Gastroesophageal sphincter (tissue), 4 donors: ENCODE results near the gene SEMA4D. TPM values are rescaled to one million over a fixed set of nuclear protein-coding genes. Genes with fewer than 3 reads are reported as not detected.

Source experiments
- ATAC-seq: fragments of 150-250 bp; one replicate; pipeline ENCODE4 v1.9.1; 2016; ENCODE audit warnings: mild to moderate bottlenecking, moderate library complexity
- H3K27ac ChIP-seq, 4 donors: fragments of 200-600 bp; sonication (generic) in 3 of 4; 1 replicate in 3 of 4; 2 replicates in 1 of 4; pipeline ENCODE4 v1.5.1; 2016 to 2019
- H3K27me3 ChIP-seq: fragments of 200-600 bp; sonication (generic); one replicate; pipeline ENCODE4 v1.5.1; 2019
- H3K36me3 ChIP-seq, 2 donors: fragments of 200-600 bp; sonication (generic); one replicate each; pipeline ENCODE4 v1.5.1; 2019; ENCODE audit warnings: control low read depth in 1 of 2
- H3K4me1 ChIP-seq, 3 donors: fragments of 200-600 bp; sonication (generic); 1 replicate in 2 of 3; 2 replicates in 1 of 3; pipeline ENCODE4 v1.5.1; 2016 to 2019; ENCODE audit warnings: control low read depth in 2 of 3
- H3K4me3 ChIP-seq, 2 donors: fragments of 200-600 bp; sonication (generic); one replicate each; pipeline ENCODE4 v1.5.1; 2019; ENCODE audit warnings: mild to moderate bottlenecking in 1 of 2, moderate library complexity in 1 of 2
- H3K9me3 ChIP-seq, 3 donors: fragments of 200-600 bp; sonication (generic); one replicate each; pipeline ENCODE4 v1.5.1; 2017 to 2019; ENCODE audit warnings: control low read depth in 2 of 3
- CTCF ChIP-seq, 4 experiments: fragments of 200-600 bp in 2 of 4; fragments of 450-650 bp in 2 of 4; sonication (generic) in 1 of 4; IDR thresholded peaks; one replicate each; pipeline ENCODE4 v1.5.1; 2017 to 2019; ENCODE audit warnings: antibody characterized with exemption in 4 of 4, mild to moderate bottlenecking in 2 of 4, moderate library complexity in 2 of 4
- EP300 ChIP-seq: sonication (generic); formaldehyde crosslinking; IDR thresholded peaks from one replicate; pipeline ENCODE4 v1.6.1; 2017; ENCODE audit warnings: antibody characterized with exemption, mild to moderate bottlenecking
- POLR2A ChIP-seq, 2 donors: fragments of 450-650 bp; IDR thresholded peaks; one replicate each; pipeline ENCODE4 v1.6.1; 2017; ENCODE audit warnings: antibody characterized with exemption in 2 of 2, mild to moderate bottlenecking in 2 of 2, moderate library complexity in 1 of 2
- POLR2AphosphoS5 ChIP-seq: sonication (generic); formaldehyde crosslinking; IDR thresholded peaks from one replicate; pipeline ENCODE4 v1.6.1; 2017; ENCODE audit warnings: antibody characterized with exemption
- WGBS, 2 donors: methylation state at CpG; one replicate each; pipeline ENCODE4 v1.1.5; 2018; ENCODE audit warnings: low coverage in 1 of 2; 5-methylcytosine and 5-hydroxymethylcytosine counted together
- total RNA-seq, 4 donors: library from RNA; depleted of rRNA; stranded (reverse); fragments of >200 nt; gene quantifications; one replicate each; pipeline ENCODE4 v1.1.0, GENCODE V29; 2016

Gene SEMA4D
- total RNA-seq, 4 donors from 2014 or later, result 4.4 to 12.0 (median 6.5) TPM

- Histone ChIP-seq H3K9me3 (no peaks in the 10 kb centered on the region), H3K27me3 (no peaks in the 10 kb centered on the region), H3K36me3 (no peaks in the 10 kb centered on the region), H3K27ac (no peak overlapping the region), H3K4me3 (no peak overlapping the region), H3K4me1 (peaks cover 0 to 24% (median 0%) of the 10 kb centered on the region in 3 donors)
- 96% methylated on average over 4 of the region's 13 CpGs; no CpG with 5 or more reads in 1 of the 2 donors for WGBS, 2 donors
- TF ChIP-seq POLR2AphosphoS5, result no peak
- TF ChIP-seq CTCF (IDR thresholded peaks at IDR 0.05), result no peak
- no peak for TF ChIP-seq EP300
- no peak for ATAC-seq
These were observed 61.6 kb downstream of the SEMA4D start for GRCh38 chr9:89436326-89436725.

- no peaks in the 10 kb centered on the region for H3K27me3 ChIP-seq
- no peak for ATAC-seq
- TF ChIP-seq CTCF (IDR thresholded peaks at IDR 0.05) (no peak), POLR2AphosphoS5 (no peak), POLR2A (IDR thresholded peaks at IDR 0.05) (no peak), EP300 (no peak)
- H3K27ac ChIP-seq, result no peak overlapping the region
- no peaks in the 10 kb centered on the region for H3K9me3 ChIP-seq
- no peak overlapping the region for H3K4me3 ChIP-seq
- H3K4me1 ChIP-seq, result peaks cover 0 to 20% (median 0%) of the 10 kb centered on the region in 3 donors
- 60 to 89% methylated on average over 2 to 4 of the region's 11 CpGs for whole genome bisulfite sequencing, 2 donors
- no peaks in the 10 kb centered on the region for H3K36me3 ChIP-seq
These were observed 62.7 kb downstream of the SEMA4D start for GRCh38 chr9:89435071-89435823.

- TF ChIP-seq POLR2AphosphoS5 (no peak), CTCF (IDR thresholded peaks at IDR 0.05) (no peak), POLR2A (IDR thresholded peaks at IDR 0.05) (no peak), EP300 (no peak)
- Histone ChIP-seq H3K9me3 (no peaks in the 10 kb centered on the region), H3K27me3 (no peaks in the 10 kb centered on the region), H3K36me3 (no peaks in the 10 kb centered on the region), H3K4me3 (no peak overlapping the region), H3K4me1 (peaks cover 0 to 20% (median 0%) of the 10 kb centered on the region in 3 donors), H3K27ac (no peak overlapping the region)
- no peak for ATAC-seq
These were observed 63.3 kb downstream of the SEMA4D start for GRCh38 chr9:89434636-89435035.

GRCh38 chr9:89433826-89434225 lies 64.1 kb downstream of the SEMA4D start:
- Histone ChIP-seq H3K4me1 (peaks cover 0 to 20% (median 0%) of the 10 kb centered on the region in 3 donors), H3K27ac (no peak overlapping the region)

More at GRCh38 chr9:89433826-89434225, 64.1 kb downstream of the SEMA4D start:
- 100% methylated on average over 1 of the region's 11 CpGs; no CpG with 5 or more reads in 1 of the 2 donors for WGBS, 2 donors
- ATAC-seq, result no peak
- no peak overlapping the region for H3K4me3 ChIP-seq
- H3K36me3 ChIP-seq, result no peaks in the 10 kb centered on the region
- no peak for TF ChIP-seq POLR2A (IDR thresholded peaks at IDR 0.05)
- no peak for TF ChIP-seq CTCF (IDR thresholded peaks at IDR 0.05)
- no peak for TF ChIP-seq EP300
- TF ChIP-seq POLR2AphosphoS5, result no peak
- H3K9me3 ChIP-seq, result no peaks in the 10 kb centered on the region
- H3K27me3 ChIP-seq, result no peaks in the 10 kb centered on the region
